Transverse colon (tissue), 4 donors: ENCODE data around the gene MB21D2. TPM values are rescaled to one million over a fixed set of nuclear protein-coding genes. Genes with fewer than 3 reads are reported as not detected.

Source experiments
- DNase-seq: peaks from one replicate; pipeline ENCODE4 v3.0.0-alpha.2; 2019
- H3K27ac ChIP-seq, 4 donors: fragments of 200-600 bp; sonication (generic); 2 replicates each; pipeline ENCODE4 v1.5.1; 2016 to 2018; ENCODE audit warnings: inconsistent platforms in 4 of 4
- H3K27me3 ChIP-seq: fragments of 200-600 bp; sonication (generic); 2 replicates; pipeline ENCODE4 v1.5.1; 2017; ENCODE audit warnings: inconsistent platforms
- H3K36me3 ChIP-seq, 4 donors: fragments of 200-600 bp; sonication (generic); 2 replicates each; pipeline ENCODE4 v1.5.1; 2017 to 2019; ENCODE audit warnings: inconsistent platforms in 4 of 4
- H3K4me1 ChIP-seq, 4 donors: fragments of 200-600 bp; sonication (generic); 2 replicates each; pipeline ENCODE4 v1.5.1; 2017 to 2020; ENCODE audit warnings: inconsistent platforms in 4 of 4
- H3K4me3 ChIP-seq, 4 donors: fragments of 200-600 bp; sonication (generic); 1 replicate in 1 of 4; 2 replicates in 3 of 4; pipeline versions ENCODE4 v1.5.1 to v1.6.1; 2017 to 2019; ENCODE audit warnings: inconsistent platforms in 4 of 4
- H3K9me3 ChIP-seq, 2 donors: fragments of 200-600 bp; sonication (generic); 2 replicates each; pipeline ENCODE4 v1.5.1; 2017 to 2019; ENCODE audit warnings: inconsistent platforms in 2 of 2
- CTCF ChIP-seq, 5 experiments: fragments of 200-600 bp in 3 of 5; fragments of 450-650 bp in 2 of 5; sonication (generic) in 3 of 5; IDR thresholded peaks; 1 replicate in 2 of 5; 2 replicates in 3 of 5; pipeline ENCODE4 v1.5.1; 2016 to 2017; ENCODE audit warnings: antibody characterized with exemption in 5 of 5, inconsistent platforms in 3 of 5, mild to moderate bottlenecking in 2 of 5, moderate library complexity in 1 of 5
- EP300 ChIP-seq: sonication (generic); formaldehyde crosslinking; IDR thresholded peaks from one replicate; pipeline ENCODE4 v1.6.1; 2017; ENCODE audit warnings: antibody characterized with exemption, low read depth
- POLR2A ChIP-seq: fragments of 450-650 bp; IDR thresholded peaks from one replicate; pipeline ENCODE4 v1.6.1; 2016; ENCODE audit warnings: antibody characterized with exemption, mild to moderate bottlenecking, moderate library complexity
- POLR2AphosphoS5 ChIP-seq, 3 donors: sonication (generic); formaldehyde crosslinking; IDR thresholded peaks; one replicate each; pipeline ENCODE4 v1.6.1; 2016; ENCODE audit warnings: antibody characterized with exemption in 3 of 3
- WGBS, 2 donors: methylation state at CpG; one replicate each; pipeline ENCODE4 v1.1.5; 2018; ENCODE audit warnings: low coverage in 1 of 2; 5-methylcytosine and 5-hydroxymethylcytosine counted together
- in situ Hi-C, 4 donors: fragments of 200-750 bp; cut with MboI; loops; one replicate each; pipeline versions ENCODE4 v1.15.0 to v1.15.1; 2017; ENCODE audit warnings: low sequenced_read_pairs in 3 of 4, low pct_ligation_motif_present in 1 of 4, low pct_unique_long_range_greater_than_20kb in 1 of 4
- intact Hi-C: fragments of 100-400 bp; cut with DNase I; formaldehyde crosslinking; loops from one replicate; pipeline ENCODE4 v1.15.1; 2023; ENCODE audit warnings: low total_unique reads
- total RNA-seq, 4 donors: library from RNA; depleted of rRNA; stranded (reverse); fragments of >200 nt; gene quantifications; one replicate each; pipeline ENCODE4 v1.1.0, GENCODE V29; 2016

The MB21D2 gene
- total RNA-seq, 4 donors from 2014 or later, result 1.5 to 8.4 (median 4.2) TPM

GRCh38 chr3:192861972-192862371 is 55.7 kb downstream of the MB21D2 start:
- Histone ChIP-seq H3K9me3 (no peaks in the 10 kb centered on the region), H3K4me1 (peaks cover 0 to 9% (median 0%) of the 10 kb centered on the region in 4 donors), H3K27me3 (no peaks in the 10 kb centered on the region), H3K4me3 (no peak overlapping the region), H3K36me3 (no peaks in the 10 kb centered on the region), H3K27ac (no peak overlapping the region)
- WGBS, 2 donors, result 54 to 61% methylated on average over 2 of the region's 2 CpGs
- no peak for DNase-seq
- intact Hi-C loops, result no loop called here
- in situ Hi-C loops, result no loop called here
- TF ChIP-seq EP300 (no peak), POLR2AphosphoS5 (IDR thresholded peaks at IDR 0.05) (no peak), POLR2A (no peak), CTCF (IDR thresholded peaks at IDR 0.05) (no peak)

- no peak for DNase-seq
- Histone ChIP-seq H3K36me3 (no peaks in the 10 kb centered on the region), H3K4me3 (no peak overlapping the region), H3K4me1 (peaks cover 0 to 9% (median 0%) of the 10 kb centered on the region in 4 donors), H3K9me3 (no peaks in the 10 kb centered on the region), H3K27ac (no peak overlapping the region), H3K27me3 (no peaks in the 10 kb centered on the region)
- TF ChIP-seq EP300, result no peak
- no peak for TF ChIP-seq POLR2A
- in situ Hi-C loops, result no loop called here
- intact Hi-C loops, result no loop called here
- WGBS, 2 donors, result 71 to 83% methylated on average over 2 of the region's 2 CpGs
Measured at GRCh38 chr3:192860454-192860853, 57.2 kb downstream of the MB21D2 start.

- in situ Hi-C loops (no loop called here), intact Hi-C loops (no loop called here)
- Histone ChIP-seq H3K4me1 (peaks cover 0 to 9% (median 0%) of the 10 kb centered on the region in 4 donors), H3K36me3 (no peaks in the 10 kb centered on the region), H3K27ac (no peak overlapping the region), H3K27me3 (no peaks in the 10 kb centered on the region), H3K4me3 (no peak overlapping the region), H3K9me3 (no peaks in the 10 kb centered on the region)
- whole genome bisulfite sequencing, 2 donors, result 78 to 93% methylated on average over 3 to 9 of the region's 9 CpGs
- DNase-seq, result no peak
- no peak for TF ChIP-seq EP300
- TF ChIP-seq POLR2AphosphoS5 (IDR thresholded peaks at IDR 0.05), result no peak
- no peak for TF ChIP-seq CTCF (IDR thresholded peaks at IDR 0.05)
- TF ChIP-seq POLR2A, result no peak
Measured at GRCh38 chr3:192858849-192859585, 58.6 kb downstream of the MB21D2 start.

- no peak for DNase-seq
- H3K36me3 ChIP-seq, result no peaks in the 10 kb centered on the region
- TF ChIP-seq EP300 (no peak), POLR2A (no peak), POLR2AphosphoS5 (IDR thresholded peaks at IDR 0.05) (no peak), CTCF (IDR thresholded peaks at IDR 0.05) (no peak)
- intact Hi-C loops, result no loop called here
- H3K27ac ChIP-seq, result no peak overlapping the region
- H3K9me3 ChIP-seq, result no peaks in the 10 kb centered on the region
- in situ Hi-C loops, result no loop called here
- H3K4me1 ChIP-seq, result peaks cover 0 to 13% (median 4%) of the 10 kb centered on the region in 4 donors
- no peaks in the 10 kb centered on the region for H3K27me3 ChIP-seq
- no peak overlapping the region for H3K4me3 ChIP-seq
- WGBS, 2 donors, result 62 to 77% methylated on average over 6 to 7 of the region's 7 CpGs
Measured at GRCh38 chr3:192857260-192857661, 60.4 kb downstream of the MB21D2 start.
